ENCODE results near the gene MTA1.

- TF ChIP-seq RCOR1 (IDR thresholded peaks at IDR 0.05; ENCODE audit: low read depth, low read length): no peak
- no peak for TF ChIP-seq KDM1A (IDR thresholded peaks at IDR 0.05; ENCODE audit: low read depth)
- no peak for TF ChIP-seq RNF2 (IDR thresholded peaks at IDR 0.05; ENCODE audit: borderline replicate concordance, low read depth)
- no peak for TF ChIP-seq RAD21 (conservative IDR thresholded peaks at IDR 0.05 in 1 of 2, IDR thresholded peaks at IDR 0.05 in 1 of 2)
- TF ChIP-seq POLR2A (IDR thresholded peaks at IDR 0.05; ENCODE audit: low read length): no peak
- TF ChIP-seq TP53 (CRISPR knock-in tag; IDR thresholded peaks at IDR 0.05): no peak
- TF ChIP-seq CTCF (IDR thresholded peaks at IDR 0.05): no peak
- no peak for TF ChIP-seq HOXA7 (CRISPR knock-in tag; IDR thresholded peaks at IDR 0.05)
- TF ChIP-seq CEBPB (IDR thresholded peaks at IDR 0.05): no peak
- no peak for TF ChIP-seq MYC (IDR thresholded peaks at IDR 0.05; ENCODE audit: borderline replicate concordance, low read length)
- no peak for TF ChIP-seq RFX5 (IDR thresholded peaks at IDR 0.05)
- no peak for TF ChIP-seq JUN (IDR thresholded peaks at IDR 0.05)
- TF ChIP-seq EP300 (IDR thresholded peaks at IDR 0.05): no peak
- TF ChIP-seq NPAS2 (CRISPR knock-in tag; IDR thresholded peaks at IDR 0.05; ENCODE audit: borderline replicate concordance): no peak
These were observed 69.3 kb downstream of the MTA1 start for GRCh38 chr14:105488781-105489541.
